ENCODE results near the gene TBC1D23.

- TF ChIP-seq CTCF (IDR thresholded peaks at IDR 0.05): no peak
- no peak for TF ChIP-seq POLR2A (IDR thresholded peaks at IDR 0.05)
Observed at GRCh38 chr3:100359035-100359434, 98.2 kb downstream of the TBC1D23 start.

Measured in transverse colon (tissue), 3 donors.